Bone marrow (tissue), 2 donors: ENCODE results near the gene FAR2.
"Not testable (repeated sequence)": the region's sequence is repeated elsewhere in the genome, so short reads cannot be mapped to it uniquely, and the experiment has no call there.

Experiments
- DNase-seq, 2 donors: peaks; one replicate each; lab custom pipeline; 2025; lab: John Stamatoyannopoulos, UW

Gene FAR2

DNA sequence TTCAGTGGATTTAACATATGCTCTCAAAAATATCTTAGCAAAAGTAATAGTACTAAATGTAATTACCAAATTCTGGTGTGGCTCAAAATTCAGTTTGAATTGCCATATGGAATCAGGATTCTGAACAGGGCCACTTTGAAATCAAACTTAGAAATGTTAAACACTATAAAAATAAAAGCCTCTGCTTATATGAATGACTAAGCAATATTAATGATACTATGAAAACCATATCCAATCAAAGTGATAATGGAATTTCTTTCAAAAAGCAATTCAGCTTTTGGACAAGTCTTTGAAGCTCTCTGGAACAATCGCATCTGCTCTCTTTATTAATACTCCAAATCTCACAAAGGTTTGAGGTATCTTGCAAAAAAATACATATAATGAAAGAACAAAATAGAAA, 180.3 kb downstream of the FAR2 start:
- DNase-seq = no peak

GRCh38 chr12:29333178-29333577, 184.1 kb downstream of the FAR2 start:
- DNase-seq = no peak

- no peak for DNase-seq
Measured at GRCh38 chr12:29334937-29335336, 185.9 kb downstream of the FAR2 start.

DNA sequence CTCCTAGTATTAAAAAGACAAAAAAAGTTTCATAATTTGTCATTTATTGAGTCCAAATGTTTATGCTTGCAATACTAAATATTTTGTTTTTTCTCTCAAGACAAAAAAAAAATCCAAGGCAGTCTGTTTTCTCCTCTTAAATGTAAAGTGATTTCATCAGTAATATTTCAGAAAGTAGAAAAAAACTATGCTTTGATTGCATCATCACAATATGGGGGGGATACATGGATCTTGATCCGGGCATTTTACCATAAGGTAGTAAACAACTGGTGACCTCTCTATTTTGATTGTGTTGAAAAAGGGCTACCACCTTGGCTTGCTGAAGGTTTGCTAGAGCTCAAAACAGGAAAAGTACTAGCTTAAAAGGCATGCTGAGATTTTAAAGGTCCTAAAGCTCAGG, 188.2 kb downstream of the FAR2 start:
- DNase-seq = no peak

- no peak for DNase-seq
Measured at GRCh38 chr12:29343022-29343799, 194.1 kb downstream of the FAR2 start.

DNA sequence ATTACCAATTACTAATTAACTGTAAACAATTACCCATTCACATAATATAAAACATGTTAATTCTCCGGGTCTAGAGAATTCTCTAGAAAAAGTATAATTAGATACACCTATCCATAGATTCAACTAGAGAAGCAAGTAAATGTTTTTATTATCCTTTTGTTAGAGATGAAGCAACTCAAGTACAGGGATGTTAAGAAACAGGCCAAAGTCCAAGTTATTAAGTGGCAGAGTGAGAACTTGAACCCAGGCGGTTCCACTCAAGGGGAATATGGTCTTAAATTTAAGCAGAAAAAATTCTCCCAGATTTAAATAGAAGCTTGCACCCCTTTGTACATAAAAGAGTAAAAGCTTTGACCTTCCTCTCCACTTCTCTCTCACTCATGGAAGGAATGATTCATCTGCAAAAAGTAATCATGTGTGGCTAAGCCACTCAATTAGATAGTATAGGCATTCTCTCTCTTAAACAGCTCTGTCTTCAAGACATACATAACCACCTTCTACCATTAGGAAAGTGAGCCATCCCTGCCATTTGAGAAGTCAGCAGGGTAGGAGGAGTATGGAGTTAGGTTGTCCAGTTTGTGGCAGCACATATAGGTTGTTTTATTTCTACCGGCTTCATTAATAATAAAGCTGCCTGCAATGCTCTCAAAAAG, 197.8 kb downstream of the FAR2 start:
- no peak for DNase-seq

DNA sequence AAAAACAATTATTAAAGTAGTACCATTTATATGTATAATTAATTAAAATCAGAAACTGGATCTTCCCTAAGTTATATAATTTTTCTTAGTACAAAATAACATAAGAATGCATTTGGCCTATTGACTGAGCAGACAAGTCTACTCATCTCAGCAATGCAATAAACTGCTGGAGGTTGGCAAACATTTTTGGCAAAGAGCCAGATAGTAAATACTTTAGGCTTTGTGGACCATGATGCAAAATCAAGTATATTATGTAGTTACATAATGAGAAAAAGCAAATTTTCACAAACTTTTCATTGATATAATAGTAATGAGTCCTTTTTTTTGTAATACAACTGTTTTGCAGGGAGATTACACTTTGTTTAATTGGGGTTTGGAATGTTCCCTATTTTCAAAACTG, 201.0 kb downstream of the FAR2 start:
- DNase-seq = no peak

GRCh38 chr12:29354954-29355353, 205.9 kb downstream of the FAR2 start:
- no peak for DNase-seq

DNA sequence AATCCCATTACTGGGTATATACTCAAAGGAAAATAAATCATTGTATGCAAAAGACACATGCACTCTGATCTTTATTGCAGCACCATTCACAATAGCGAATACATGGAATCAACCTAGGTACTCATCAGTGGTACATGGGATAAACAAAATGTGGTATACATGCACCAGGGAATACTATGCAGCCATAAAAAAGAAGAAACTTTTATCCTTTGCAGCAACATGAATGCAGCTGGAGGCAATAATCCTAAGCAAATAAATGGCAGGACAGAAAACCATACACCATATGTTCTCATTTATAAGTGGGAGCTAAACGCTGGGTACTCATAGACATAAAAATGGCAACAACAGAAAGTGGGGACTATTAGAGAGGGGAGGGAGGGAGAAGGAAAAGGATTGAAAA, 216.0 kb downstream of the FAR2 start:
- no peak for DNase-seq

- DNase-seq = no peak
Measured at GRCh38 chr12:29374012-29374411, 224.9 kb downstream of the FAR2 start.

GRCh38 chr12:29374913-29375312, 225.8 kb downstream of the FAR2 start:
- no peak for DNase-seq

DNA sequence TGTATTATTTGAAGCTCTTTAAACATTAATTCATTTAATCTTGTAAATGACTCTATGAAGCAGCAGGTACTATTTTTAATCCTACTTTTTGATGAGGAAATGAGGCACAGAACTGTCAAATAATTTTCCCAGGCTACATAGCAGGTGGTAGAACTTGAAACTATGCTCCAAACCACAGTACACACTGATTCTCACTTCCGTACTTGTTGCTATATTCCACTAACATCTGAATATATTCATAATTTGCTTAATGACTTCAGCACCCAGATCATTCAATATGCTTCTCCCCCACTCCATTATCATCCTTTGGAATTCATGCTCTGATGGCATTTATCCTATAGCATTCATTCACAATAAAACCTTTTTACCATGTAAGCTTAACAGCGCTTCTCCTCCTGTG, 227.0 kb downstream of the FAR2 start:
- no peak for DNase-seq

- DNase-seq = peak; percentile 67 to 98
Measured at GRCh38 chr12:29380536-29381523, 231.8 kb downstream of the FAR2 start, which contains the start of gene ERGIC2. ERGIC2 (minus strand) TSS chr12:29381172; CDS start chr12:29371633, 9,539 bp downstream.

DNA sequence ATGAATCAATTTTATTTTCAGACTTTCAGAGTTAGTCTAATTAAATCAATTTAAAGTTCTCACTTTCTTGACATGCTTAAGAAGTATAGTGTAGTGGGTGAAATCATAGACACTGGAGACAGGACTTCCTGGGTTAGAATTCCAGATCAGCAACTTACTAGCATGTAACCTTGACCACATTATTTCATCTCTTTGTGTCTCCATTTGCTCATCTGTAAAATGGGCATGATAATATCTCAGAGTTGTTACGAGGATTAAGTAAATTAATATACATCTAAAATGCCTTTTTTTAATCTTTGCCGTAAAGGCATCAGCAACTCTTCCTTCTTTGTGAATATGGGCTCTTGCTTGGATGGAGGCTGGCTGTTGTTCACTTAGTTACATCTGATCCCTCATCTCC, 233.2 kb downstream of the FAR2 start:
- DNase-seq = no peak

- not testable (repeated sequence) for DNase-seq
Measured at GRCh38 chr12:29385194-29385593, 236.1 kb downstream of the FAR2 start.
